Measurements from ENCODE around the gene IRF4. TPM values are rescaled to one million over a fixed set of nuclear protein-coding genes. Genes with fewer than 3 reads are reported as not detected.

IRF4 gene
- total and polyA plus RNA-seq, 3 donors from 2014 or later: 1.8 to 7.4 (median 3.7) TPM

GRCh38 chr6:389143-389542, 2.4 kb upstream of the IRF4 start:
- H3K9me3 ChIP-seq: no peaks in the 10 kb centered on the region
- no peaks in the 10 kb centered on the region for H3K27me3 ChIP-seq
- intact Hi-C loops (cut with DNase I; ENCODE audit: low total_unique reads): no loop called here
- DNase-seq: no peak
- TF ChIP-seq POLR2A (IDR thresholded peaks at IDR 0.05) (no peak), CTCF (IDR thresholded peaks at IDR 0.05) (no peak)
- H3K4me3 ChIP-seq: no peak overlapping the region
- peaks cover 2% of the 10 kb centered on the region for H3K4me1 ChIP-seq
- H3K27ac ChIP-seq: no peak overlapping the region
- WGBS, 2 donors: 81 to 85% methylated on average over 7 of the region's 7 CpGs
- H3K36me3 ChIP-seq (ENCODE audit: low read depth, missing control alignments): no peaks in the 10 kb centered on the region

GRCh38 chr6:389622-390021, 1.9 kb upstream of the IRF4 start:
- no peaks in the 10 kb centered on the region for H3K27me3 ChIP-seq
- DNase-seq: no peak
- H3K4me1 ChIP-seq: peaks cover 2% of the 10 kb centered on the region

DNA sequence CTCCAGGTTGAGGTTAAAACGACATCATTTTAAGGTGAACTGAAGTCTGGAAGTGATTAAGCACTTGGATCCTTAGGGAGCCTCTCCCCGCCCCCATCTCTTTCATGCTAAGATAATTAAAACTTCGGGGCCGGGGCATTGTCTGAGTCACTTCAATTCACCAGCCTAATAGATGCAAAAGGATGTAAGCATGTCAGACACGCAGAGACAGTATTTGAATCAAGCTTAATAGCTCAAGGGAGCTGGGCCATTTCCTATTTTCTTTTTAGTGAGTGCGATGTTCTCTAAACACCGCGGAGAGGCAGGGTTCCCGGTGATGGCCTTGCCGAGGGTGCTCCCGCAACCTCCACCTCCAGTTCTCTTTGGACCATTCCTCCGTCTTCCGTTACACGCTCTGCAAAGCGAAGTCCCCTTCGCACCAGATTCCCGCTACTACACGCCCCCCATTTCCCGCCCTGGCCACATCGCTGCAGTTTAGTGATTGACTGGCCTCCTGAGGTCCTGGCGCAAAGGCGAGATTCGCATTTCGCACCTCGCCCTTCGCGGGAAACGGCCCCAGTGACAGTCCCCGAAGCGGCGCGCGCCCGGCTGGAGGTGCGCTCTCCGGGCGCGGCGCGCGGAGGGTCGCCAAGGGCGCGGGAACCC, 516 bp upstream of the IRF4 start:
- Histone ChIP-seq H3K36me3 (ENCODE audit: low read depth, missing control alignments) (no peaks in the 10 kb centered on the region), H3K27me3 (no peaks in the 10 kb centered on the region), H3K27ac (no peak overlapping the region), H3K4me1 (peaks cover 6% of the 10 kb centered on the region), H3K4me3 (peak overlapping the region; percentile 15 to 61), H3K9me3 (no peaks in the 10 kb centered on the region)
- 0 to 2% methylated on average over 18 to 36 of the region's 44 CpGs for WGBS, 2 donors
- DNase-seq: no peak
- intact Hi-C loops (cut with DNase I; ENCODE audit: low total_unique reads): no loop called here
- no peak for TF ChIP-seq POLR2A (IDR thresholded peaks at IDR 0.05)
- TF ChIP-seq CTCF (IDR thresholded peaks at IDR 0.05): no peak

More at GRCh38 chr6:389622-390021, 1.9 kb upstream of the IRF4 start:
- intact Hi-C loops (cut with DNase I; ENCODE audit: low total_unique reads): no loop called here
- WGBS, 2 donors: 60 to 62% methylated on average over 8 of the region's 8 CpGs
- Histone ChIP-seq H3K27ac (no peak overlapping the region), H3K36me3 (ENCODE audit: low read depth, missing control alignments) (no peaks in the 10 kb centered on the region), H3K9me3 (no peaks in the 10 kb centered on the region), H3K4me3 (no peak overlapping the region)
- TF ChIP-seq POLR2A (IDR thresholded peaks at IDR 0.05) (no peak), CTCF (IDR thresholded peaks at IDR 0.05) (no peak)

DNA sequence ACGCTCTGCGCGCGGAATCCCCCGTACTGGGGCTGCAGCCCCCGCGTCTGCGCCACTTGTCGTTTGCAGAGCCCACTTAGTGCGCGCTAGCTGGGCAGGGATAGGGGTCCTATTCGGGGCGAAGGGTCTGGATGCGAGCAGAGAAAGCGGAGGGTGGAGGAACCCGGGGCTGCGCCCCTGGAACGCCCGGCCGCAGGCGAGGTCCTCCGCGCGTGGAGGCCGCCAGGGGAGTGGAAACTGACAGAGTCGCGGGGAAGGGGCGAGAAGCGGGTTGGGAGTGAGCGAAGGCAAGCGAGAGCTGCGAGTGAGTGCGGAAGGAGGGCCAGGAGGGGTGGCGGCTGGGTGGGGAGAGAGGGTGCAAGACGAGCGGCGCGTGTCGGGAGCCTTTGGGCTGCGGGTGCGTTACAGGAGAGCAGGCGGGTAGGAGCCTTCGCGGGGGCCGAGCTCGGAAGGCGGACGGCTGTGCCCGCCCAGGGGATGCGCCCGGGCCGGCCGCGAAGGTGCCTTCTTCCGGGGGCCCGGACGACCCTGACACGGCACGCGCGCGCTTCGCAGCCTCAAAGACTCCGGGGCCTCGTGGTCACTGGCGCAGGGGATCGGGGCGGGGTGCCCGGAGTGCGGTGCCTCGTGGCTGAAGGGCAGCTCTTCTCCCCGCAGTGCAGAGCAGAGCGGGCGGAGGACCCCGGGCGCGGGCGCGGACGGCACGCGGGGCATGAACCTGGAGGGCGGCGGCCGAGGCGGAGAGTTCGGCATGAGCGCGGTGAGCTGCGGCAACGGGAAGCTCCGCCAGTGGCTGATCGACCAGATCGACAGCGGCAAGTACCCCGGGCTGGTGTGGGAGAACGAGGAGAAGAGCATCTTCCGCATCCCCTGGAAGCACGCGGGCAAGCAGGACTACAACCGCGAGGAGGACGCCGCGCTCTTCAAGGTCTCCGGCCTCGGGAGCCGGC, 1.2 kb downstream of the IRF4 start:
- Histone ChIP-seq H3K4me3 (peak overlapping the region; percentile 15 to 61), H3K27me3 (no peaks in the 10 kb centered on the region), H3K9me3 (no peaks in the 10 kb centered on the region), H3K27ac (no peak overlapping the region), H3K36me3 (ENCODE audit: low read depth, missing control alignments) (no peaks in the 10 kb centered on the region), H3K4me1 (peaks cover 6% of the 10 kb centered on the region)
- no peak for DNase-seq
- intact Hi-C loops (cut with DNase I; ENCODE audit: low total_unique reads): no loop called here
- WGBS, 2 donors: 0 to 2% methylated on average over 3 to 107 of the region's 108 CpGs
- TF ChIP-seq POLR2A (IDR thresholded peaks at IDR 0.05) (no peak), CTCF (IDR thresholded peaks at IDR 0.05) (no peak)

Measured in testis (tissue), 3 donors.